Loucy (cell line): ENCODE data around the gene GRID1.

Source experiments
- H2AFZ ChIP-seq: fragments of 200-600 bp; sonication (generic); 2 replicates; pipeline ENCODE4 v1.6.0; 2016; ENCODE audit warnings: antibody characterized with exemption, mild to moderate bottlenecking, low read length, moderate library complexity
- H3F3A ChIP-seq: fragments of 200-600 bp; 2 replicates; pipeline ENCODE4 v1.6.0; 2016; ENCODE audit warnings: antibody characterized with exemption, low read depth, mild to moderate bottlenecking
- H3K27me3 ChIP-seq: fragments of 200-600 bp; sonication (generic); 2 replicates; pipeline ENCODE4 v1.6.1; 2014; ENCODE audit warnings: low read length, mild to moderate bottlenecking; ENCODE audit not compliant: insufficient read depth, poor library complexity, severe bottlenecking
- H3K36me3 ChIP-seq: fragments of 200-600 bp; sonication (generic); 2 replicates; pipeline ENCODE4 v1.6.1; 2016; ENCODE audit warnings: low read length; ENCODE audit not compliant: insufficient read depth
- H3K4me1 ChIP-seq: fragments of 200-600 bp; sonication (generic); 2 replicates; pipeline ENCODE4 v1.5.1; 2014; ENCODE audit warnings: low read length, mild to moderate bottlenecking; ENCODE audit not compliant: insufficient read depth, poor library complexity, severe bottlenecking
- H3K4me2 ChIP-seq: fragments of 200-600 bp; sonication (generic); 2 replicates; pipeline ENCODE4 v1.6.0; 2014; ENCODE audit warnings: antibody characterized with exemption, low read length, low read depth, mild to moderate bottlenecking; ENCODE audit not compliant: poor library complexity, severe bottlenecking
- H3K4me3 ChIP-seq: fragments of 200-600 bp; sonication (generic); 2 replicates; pipeline ENCODE4 v1.5.1; 2014; ENCODE audit warnings: low read length, mild to moderate bottlenecking, mixed read lengths; ENCODE audit not compliant: poor library complexity, severe bottlenecking
- H3K79me2 ChIP-seq: fragments of 200-600 bp; sonication (generic); 2 replicates; pipeline ENCODE4 v1.6.1; 2014; ENCODE audit warnings: low read length; ENCODE audit not compliant: insufficient read depth
- H3K9ac ChIP-seq: fragments of 200-600 bp; sonication (generic); 2 replicates; pipeline ENCODE4 v1.6.0; 2014; ENCODE audit warnings: mild to moderate bottlenecking, low read depth, low read length, moderate library complexity; ENCODE audit not compliant: poor library complexity, severe bottlenecking
- H3K9me2 ChIP-seq: fragments of 200-600 bp; sonication (generic); replicated peaks from 2 replicates; pipeline ENCODE4 v1.6.1; 2016; ENCODE audit warnings: low read depth, low read length, mixed read lengths
- H3K9me3 ChIP-seq: fragments of 200-600 bp; sonication (generic); 2 replicates; pipeline ENCODE4 v1.6.1; 2014; ENCODE audit warnings: mild to moderate bottlenecking, antibody characterized with exemption, low read length, low read depth; ENCODE audit not compliant: insufficient read depth
- H4K20me1 ChIP-seq: fragments of 200-600 bp; sonication (generic); 2 replicates; pipeline ENCODE4 v1.6.0; 2014; ENCODE audit warnings: antibody characterized with exemption, low read length, mild to moderate bottlenecking; ENCODE audit not compliant: insufficient read depth, poor library complexity, severe bottlenecking
- CTCF ChIP-seq: fragments of 200-600 bp; sonication (generic); conservative IDR thresholded peaks from 2 replicates; pipeline ENCODE4 v1.5.1; 2014; ENCODE audit warnings: mild to moderate bottlenecking, antibody characterized with exemption, low read length
- EZH2phosphoT487 ChIP-seq: fragments of 200-600 bp; IDR thresholded peaks from 2 replicates; pipeline ENCODE4 v1.6.1; 2018; ENCODE audit warnings: antibody characterized with exemption, mild to moderate bottlenecking, moderate library complexity, borderline replicate concordance

GRID1 gene

DNA sequence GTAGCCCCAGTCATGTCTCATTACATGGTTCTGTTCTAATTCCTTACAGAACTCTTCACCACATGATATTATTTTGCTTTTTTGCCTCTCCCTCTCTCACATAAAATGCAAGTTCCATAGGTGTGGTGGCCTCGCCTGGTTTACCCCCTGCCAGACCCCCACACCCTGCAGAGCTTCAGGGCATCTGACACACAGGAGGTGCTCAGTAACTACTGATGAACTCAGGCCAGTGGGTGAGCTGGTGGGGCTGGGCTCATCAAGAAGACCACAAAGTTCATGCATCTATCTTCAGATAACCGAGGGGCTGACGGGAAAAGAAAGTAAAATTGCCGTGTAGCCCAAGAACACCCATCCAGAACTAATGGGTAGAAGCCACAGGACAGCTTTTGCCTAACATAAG is 253.1 kb downstream of the GRID1 start:
- Histone ChIP-seq H3K9me2 (no peaks in the 10 kb centered on the region), H3K4me2 (no peak overlapping the region), H3K79me2 (no peaks in the 10 kb centered on the region), H3K4me3 (no peak overlapping the region), H3K27me3 (no peaks in the 10 kb centered on the region), H3K9me3 (no peaks in the 10 kb centered on the region), H2AFZ (no peak overlapping the region), H3K4me1 (no peaks in the 10 kb centered on the region), H3K9ac (no peak overlapping the region), H3F3A (no peaks in the 10 kb centered on the region), H4K20me1 (no peaks in the 10 kb centered on the region), H3K36me3 (no peaks in the 10 kb centered on the region)
- TF ChIP-seq CTCF (no peak), EZH2phosphoT487 (no peak)

DNA sequence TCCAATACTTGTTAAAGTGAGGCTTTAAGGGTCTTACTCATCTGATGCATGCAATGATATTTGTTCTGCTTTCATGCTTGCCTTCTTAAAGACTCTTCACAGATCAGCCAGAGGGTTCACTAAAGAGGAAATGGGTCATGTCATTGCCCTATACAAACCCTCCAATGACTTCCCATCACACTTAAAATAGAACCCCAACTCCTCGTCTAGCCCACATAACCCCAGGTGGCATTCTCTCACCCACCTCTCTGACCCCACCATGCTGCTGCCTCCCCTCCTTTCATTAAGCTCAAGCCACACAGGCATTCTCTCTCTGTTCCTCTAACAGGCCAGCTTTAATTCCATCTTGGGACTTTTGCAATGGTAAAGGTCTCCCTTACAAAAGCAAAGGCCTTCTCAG is 253.6 kb downstream of the GRID1 start:
- TF ChIP-seq EZH2phosphoT487 (no peak), CTCF (no peak)
- no peaks in the 10 kb centered on the region for H3K27me3 ChIP-seq
- H4K20me1 ChIP-seq: no peaks in the 10 kb centered on the region
- no peaks in the 10 kb centered on the region for H3K36me3 ChIP-seq
- no peak overlapping the region for H3K4me2 ChIP-seq
- H3K9me2 ChIP-seq: no peaks in the 10 kb centered on the region
- H3K79me2 ChIP-seq: no peaks in the 10 kb centered on the region
- H3F3A ChIP-seq: no peaks in the 10 kb centered on the region
- no peaks in the 10 kb centered on the region for H3K9me3 ChIP-seq
- H3K4me3 ChIP-seq: no peak overlapping the region
- no peaks in the 10 kb centered on the region for H3K4me1 ChIP-seq
- H3K9ac ChIP-seq: no peak overlapping the region
- H2AFZ ChIP-seq: no peak overlapping the region

GRCh38 chr10:86111902-86112545 is 254.6 kb downstream of the GRID1 start:
- no peak overlapping the region for H3K4me2 ChIP-seq
- no peaks in the 10 kb centered on the region for H3K9me2 ChIP-seq
- no peak overlapping the region for H3K4me3 ChIP-seq

More at GRCh38 chr10:86111902-86112545, 254.6 kb downstream of the GRID1 start:
- Histone ChIP-seq H4K20me1 (no peaks in the 10 kb centered on the region), H3K79me2 (no peaks in the 10 kb centered on the region), H3K9ac (no peak overlapping the region), H3K27me3 (no peaks in the 10 kb centered on the region), H2AFZ (no peak overlapping the region), H3K4me1 (no peaks in the 10 kb centered on the region), H3F3A (no peaks in the 10 kb centered on the region), H3K9me3 (no peaks in the 10 kb centered on the region), H3K36me3 (no peaks in the 10 kb centered on the region)
- no peak for TF ChIP-seq CTCF
- no peak for TF ChIP-seq EZH2phosphoT487
